HEK293 (cell line): Measurements from ENCODE around the gene SMAD7.

Experiments
- CTCF ChIA-PET: fragments of 350-600 bp; formaldehyde crosslinking; extraction: SDS; loops from one replicate; lab custom pipeline; 2021; ENCODE audit warnings: antibody characterized with exemption; lab: Yijun Ruan, JAX
- POLR2A ChIA-PET: fragments of 300-600 bp; formaldehyde crosslinking; extraction: SDS; loops from one replicate; lab custom pipeline; 2020; ENCODE audit warnings: antibody characterized with exemption, inconsistent platforms; lab: Yijun Ruan, JAX
- H3K27ac ChIP-seq: fragments of 200-500 bp; sonication (Bioruptor generic); 2 replicates; pipeline ENCODE4 v1.5.1; 2014; ENCODE audit warnings: low read depth, low read length, control low read depth, inconsistent platforms; ENCODE audit errors: extremely low read depth
- H3K36me3 ChIP-seq, 2 experiments: fragments of 200-500 bp in 1 of 2; sonication (Bioruptor generic) in 1 of 2; 1 replicate in 1 of 2; 2 replicates in 1 of 2; pipeline ENCODE4 v1.5.1; 2014 to 2017; ENCODE audit warnings: inconsistent platforms in 2 of 2, low read length in 2 of 2; ENCODE audit not compliant: control insufficient read depth in 2 of 2, insufficient read depth in 1 of 2
- H3K4me1 ChIP-seq: fragments of 200-500 bp; sonication (Bioruptor generic); 2 replicates; pipeline ENCODE4 v1.5.1; 2014; ENCODE audit warnings: mild to moderate bottlenecking, low read length, inconsistent platforms; ENCODE audit not compliant: control insufficient read depth, insufficient read depth
- H3K4me3 ChIP-seq: 2 replicates; pipeline ENCODE4 v1.5.1; 2011; ENCODE audit warnings: low read depth, mild to moderate bottlenecking, control low read depth, low read length, moderate library complexity
- H3K9me3 ChIP-seq: fragments of 200-500 bp; sonication (Bioruptor generic); 2 replicates; pipeline ENCODE4 v1.5.1; 2014; ENCODE audit warnings: low read depth, low read length, inconsistent platforms; ENCODE audit not compliant: control insufficient read depth, insufficient read depth
- GLIS2 ChIP-seq: fragments of 450-650 bp; formaldehyde crosslinking; IDR thresholded peaks from 2 replicates; pipeline ENCODE4 v1.5.1; 2016; ENCODE audit warnings: missing biosample characterization, missing genetic modification characterization
- KLF17 ChIP-seq: fragments of 450-650 bp; formaldehyde crosslinking; IDR thresholded peaks from 2 replicates; pipeline ENCODE4 v1.5.1; 2016; ENCODE audit warnings: missing biosample characterization, missing genetic modification characterization
- KLF7 ChIP-seq: fragments of 450-650 bp; formaldehyde crosslinking; IDR thresholded peaks from 2 replicates; pipeline ENCODE4 v1.5.1; 2016; ENCODE audit warnings: missing biosample characterization, missing genetic modification characterization, borderline replicate concordance
- RBAK ChIP-seq: fragments of 450-650 bp; formaldehyde crosslinking; IDR thresholded peaks from 2 replicates; pipeline ENCODE4 v1.5.1; 2016; ENCODE audit warnings: missing biosample characterization, missing genetic modification characterization
- REPIN1 ChIP-seq: fragments of 450-650 bp; formaldehyde crosslinking; IDR thresholded peaks from 2 replicates; pipeline ENCODE4 v1.5.1; 2017; ENCODE audit warnings: missing biosample characterization, missing genetic modification characterization, low read depth
- ZBTB7A ChIP-seq: fragments of 450-650 bp; formaldehyde crosslinking; IDR thresholded peaks from 2 replicates; pipeline ENCODE4 v1.5.1; 2016; ENCODE audit warnings: low read depth, missing biosample characterization, missing genetic modification characterization
- ZIC2 ChIP-seq: fragments of 450-650 bp; formaldehyde crosslinking; IDR thresholded peaks from 2 replicates; pipeline ENCODE4 v1.5.1; 2016; ENCODE audit warnings: missing biosample characterization, missing genetic modification characterization
- ZNF121 ChIP-seq: fragments of 450-650 bp; formaldehyde crosslinking; IDR thresholded peaks from 2 replicates; pipeline ENCODE4 v1.5.1; 2016; ENCODE audit warnings: missing biosample characterization, missing genetic modification characterization
- ZNF37A ChIP-seq: fragments of 450-650 bp; IDR thresholded peaks from 2 replicates; pipeline ENCODE4 v1.5.1; 2018; ENCODE audit warnings: missing biosample characterization, missing genetic modification characterization
- ZNF501 ChIP-seq: fragments of 450-650 bp; formaldehyde crosslinking; IDR thresholded peaks from 2 replicates; pipeline ENCODE4 v1.5.1; 2016; ENCODE audit warnings: missing biosample characterization, missing genetic modification characterization
- ZNF776 ChIP-seq: fragments of 450-650 bp; formaldehyde crosslinking; IDR thresholded peaks from 2 replicates; pipeline ENCODE4 v1.5.0; 2017; ENCODE audit warnings: missing biosample characterization, missing genetic modification characterization, borderline replicate concordance
- ZNF785 ChIP-seq: fragments of 450-650 bp; formaldehyde crosslinking; IDR thresholded peaks from 2 replicates; pipeline ENCODE4 v1.5.1; 2016; ENCODE audit warnings: missing biosample characterization, missing genetic modification characterization
- TF ChIP-seq, protein P1 (sequence below): fragments of 450-650 bp; formaldehyde crosslinking; IDR thresholded peaks from 2 replicates; pipeline ENCODE4 v1.5.1; 2017; ENCODE audit warnings: missing biosample characterization, missing genetic modification characterization
- TF ChIP-seq, protein P2 (sequence below): fragments of 450-650 bp; formaldehyde crosslinking; optimal IDR thresholded peaks from 2 replicates; pipeline ENCODE3; 2016; ENCODE audit warnings: missing biosample characterization, mild to moderate bottlenecking, missing genetic modification characterization
- TF ChIP-seq, protein P3 (sequence below): fragments of 450-650 bp; formaldehyde crosslinking; IDR thresholded peaks from 2 replicates; pipeline ENCODE4 v1.5.1; 2016; ENCODE audit warnings: missing biosample characterization, missing genetic modification characterization
- TF ChIP-seq, protein P4 (sequence below): fragments of 450-650 bp; formaldehyde crosslinking; IDR thresholded peaks from 2 replicates; pipeline ENCODE4 v1.5.1; 2016; ENCODE audit warnings: missing biosample characterization, missing genetic modification characterization

SMAD7 gene

DNA sequence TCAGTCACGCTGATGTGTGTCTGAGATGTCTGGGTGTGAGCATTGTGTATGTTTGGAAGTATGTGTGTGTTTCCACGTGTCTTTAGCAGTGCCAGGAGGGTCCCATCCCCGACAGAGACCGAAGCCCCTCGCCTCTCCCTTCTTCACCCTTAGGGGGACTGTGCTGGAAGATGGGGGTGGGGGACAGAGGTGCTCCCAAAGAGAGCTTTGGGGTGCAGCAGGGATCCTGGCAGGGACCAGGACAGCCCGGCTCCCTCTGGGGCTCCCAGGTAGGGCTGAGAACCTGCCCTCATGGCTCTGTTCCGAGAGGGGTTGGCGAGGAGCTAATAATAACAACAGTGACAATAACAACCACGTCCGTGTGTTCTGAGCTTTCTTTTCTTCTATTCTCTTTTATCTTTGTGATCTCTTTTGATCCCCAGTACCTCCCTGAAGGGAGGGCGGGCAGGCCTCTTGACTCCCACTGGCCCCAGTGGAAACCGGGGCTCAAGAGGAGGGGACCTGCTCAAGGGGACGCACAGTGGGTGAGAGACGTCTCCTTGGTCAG is 57.6 kb downstream of the SMAD7 start:
- Histone ChIP-seq H3K4me3 (no peak overlapping the region), H3K36me3 (no peaks in the 10 kb centered on the region), H3K9me3 (no peaks in the 10 kb centered on the region), H3K27ac (no peak overlapping the region), H3K4me1 (no peaks in the 10 kb centered on the region)
- TF ChIP-seq RBAK (tag by site-specific recombination), result no peak
- TF ChIP-seq, protein P1, sequence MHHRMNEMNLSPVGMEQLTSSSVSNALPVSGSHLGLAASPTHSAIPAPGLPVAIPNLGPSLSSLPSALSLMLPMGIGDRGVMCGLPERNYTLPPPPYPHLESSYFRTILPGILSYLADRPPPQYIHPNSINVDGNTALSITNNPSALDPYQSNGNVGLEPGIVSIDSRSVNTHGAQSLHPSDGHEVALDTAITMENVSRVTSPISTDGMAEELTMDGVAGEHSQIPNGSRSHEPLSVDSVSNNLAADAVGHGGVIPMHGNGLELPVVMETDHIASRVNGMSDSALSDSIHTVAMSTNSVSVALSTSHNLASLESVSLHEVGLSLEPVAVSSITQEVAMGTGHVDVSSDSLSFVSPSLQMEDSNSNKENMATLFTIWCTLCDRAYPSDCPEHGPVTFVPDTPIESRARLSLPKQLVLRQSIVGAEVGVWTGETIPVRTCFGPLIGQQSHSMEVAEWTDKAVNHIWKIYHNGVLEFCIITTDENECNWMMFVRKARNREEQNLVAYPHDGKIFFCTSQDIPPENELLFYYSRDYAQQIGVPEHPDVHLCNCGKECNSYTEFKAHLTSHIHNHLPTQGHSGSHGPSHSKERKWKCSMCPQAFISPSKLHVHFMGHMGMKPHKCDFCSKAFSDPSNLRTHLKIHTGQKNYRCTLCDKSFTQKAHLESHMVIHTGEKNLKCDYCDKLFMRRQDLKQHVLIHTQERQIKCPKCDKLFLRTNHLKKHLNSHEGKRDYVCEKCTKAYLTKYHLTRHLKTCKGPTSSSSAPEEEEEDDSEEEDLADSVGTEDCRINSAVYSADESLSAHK (tag by site-specific recombination), result no peak
- 0 out of 2 replicates have a peak, but pooled peaks have one; percentile 37 for TF ChIP-seq ZNF776 (tag by site-specific recombination)
- TF ChIP-seq KLF17, result no peak
- TF ChIP-seq, protein P2, sequence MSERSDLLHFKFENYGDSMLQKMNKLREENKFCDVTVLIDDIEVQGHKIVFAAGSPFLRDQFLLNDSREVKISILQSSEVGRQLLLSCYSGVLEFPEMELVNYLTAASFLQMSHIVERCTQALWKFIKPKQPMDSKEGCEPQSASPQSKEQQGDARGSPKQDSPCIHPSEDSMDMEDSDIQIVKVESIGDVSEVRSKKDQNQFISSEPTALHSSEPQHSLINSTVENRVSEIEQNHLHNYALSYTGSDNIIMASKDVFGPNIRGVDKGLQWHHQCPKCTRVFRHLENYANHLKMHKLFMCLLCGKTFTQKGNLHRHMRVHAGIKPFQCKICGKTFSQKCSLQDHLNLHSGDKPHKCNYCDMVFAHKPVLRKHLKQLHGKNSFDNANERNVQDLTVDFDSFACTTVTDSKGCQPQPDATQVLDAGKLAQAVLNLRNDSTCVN (tag by site-specific recombination), result no peak
- TF ChIP-seq ZNF785 (tag by site-specific recombination), result no peak
- TF ChIP-seq REPIN1, result no peak
- TF ChIP-seq, protein P3, sequence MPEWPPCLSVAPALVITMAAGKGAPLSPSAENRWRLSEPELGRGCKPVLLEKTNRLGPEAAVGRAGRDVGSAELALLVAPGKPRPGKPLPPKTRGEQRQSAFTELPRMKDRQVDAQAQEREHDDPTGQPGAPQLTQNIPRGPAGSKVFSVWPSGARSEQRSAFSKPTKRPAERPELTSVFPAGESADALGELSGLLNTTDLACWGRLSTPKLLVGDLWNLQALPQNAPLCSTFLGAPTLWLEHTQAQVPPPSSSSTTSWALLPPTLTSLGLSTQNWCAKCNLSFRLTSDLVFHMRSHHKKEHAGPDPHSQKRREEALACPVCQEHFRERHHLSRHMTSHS (tag by site-specific recombination), result no peak
- TF ChIP-seq, protein P4, sequence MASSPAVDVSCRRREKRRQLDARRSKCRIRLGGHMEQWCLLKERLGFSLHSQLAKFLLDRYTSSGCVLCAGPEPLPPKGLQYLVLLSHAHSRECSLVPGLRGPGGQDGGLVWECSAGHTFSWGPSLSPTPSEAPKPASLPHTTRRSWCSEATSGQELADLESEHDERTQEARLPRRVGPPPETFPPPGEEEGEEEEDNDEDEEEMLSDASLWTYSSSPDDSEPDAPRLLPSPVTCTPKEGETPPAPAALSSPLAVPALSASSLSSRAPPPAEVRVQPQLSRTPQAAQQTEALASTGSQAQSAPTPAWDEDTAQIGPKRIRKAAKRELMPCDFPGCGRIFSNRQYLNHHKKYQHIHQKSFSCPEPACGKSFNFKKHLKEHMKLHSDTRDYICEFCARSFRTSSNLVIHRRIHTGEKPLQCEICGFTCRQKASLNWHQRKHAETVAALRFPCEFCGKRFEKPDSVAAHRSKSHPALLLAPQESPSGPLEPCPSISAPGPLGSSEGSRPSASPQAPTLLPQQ, result no peak
- TF ChIP-seq ZNF121, result no peak
- TF ChIP-seq ZIC2 (tag by site-specific recombination), result peak; percentile 62
- CTCF ChIA-PET, result interaction anchor here (0.8 to 1.1 kb wide), 2 partner anchors 13 to 117 kb away, joined by 3 read pairs; no protein-coding TSS in a partner anchor
- POLR2A ChIA-PET, result no interaction called here

- H3K4me1 ChIP-seq, result no peaks in the 10 kb centered on the region
- POLR2A ChIA-PET, result no interaction called here
- TF ChIP-seq ZNF501 (no peak), GLIS2 (tag by site-specific recombination) (0 out of 2 replicates have a peak, but pooled peaks have one; percentile 7), ZNF37A (tag by site-specific recombination) (no peak), ZBTB7A (no peak), KLF7 (tag by site-specific recombination) (no peak)
- TF ChIP-seq, all 188 proteins: peak for 1
- CTCF ChIA-PET, result interaction anchor here (0.7 to 1.2 kb wide), 4 partner anchors 12 to 295 kb away, joined by 3 read pairs; no protein-coding TSS in a partner anchor
- H3K36me3 ChIP-seq, result no peaks in the 10 kb centered on the region
- H3K27ac ChIP-seq, result no peak overlapping the region
- H3K4me3 ChIP-seq, result no peak overlapping the region
- no peaks in the 10 kb centered on the region for H3K9me3 ChIP-seq
Observed at GRCh38 chr18:48892146-48892855, 58.5 kb downstream of the SMAD7 start.
